ENCODE results near the gene CAPN1. TPM values are rescaled to one million over a fixed set of nuclear protein-coding genes. Genes with fewer than 3 reads are reported as not detected.

The CAPN1 gene
- total and polyA plus RNA-seq, 2 experiments from 2014 or later = 133 to 202 TPM

- WGBS (ENCODE audit: low lambda C conversion rate, missing lambda C conversion rate) = 98% methylated on average over 3 of the region's 3 CpGs
- H2AFZ ChIP-seq = no peak overlapping the region
- no peak overlapping the region for H3K4me2 ChIP-seq
- no peak overlapping the region for H3K4me3 ChIP-seq
- no peaks in the 10 kb centered on the region for H3K27me3 ChIP-seq
- no peak for TF ChIP-seq EZH2phosphoT487 (IDR thresholded peaks at IDR 0.05; ENCODE audit: low read depth, severe bottlenecking, unreplicated experiment)
- TF ChIP-seq, protein P1, sequence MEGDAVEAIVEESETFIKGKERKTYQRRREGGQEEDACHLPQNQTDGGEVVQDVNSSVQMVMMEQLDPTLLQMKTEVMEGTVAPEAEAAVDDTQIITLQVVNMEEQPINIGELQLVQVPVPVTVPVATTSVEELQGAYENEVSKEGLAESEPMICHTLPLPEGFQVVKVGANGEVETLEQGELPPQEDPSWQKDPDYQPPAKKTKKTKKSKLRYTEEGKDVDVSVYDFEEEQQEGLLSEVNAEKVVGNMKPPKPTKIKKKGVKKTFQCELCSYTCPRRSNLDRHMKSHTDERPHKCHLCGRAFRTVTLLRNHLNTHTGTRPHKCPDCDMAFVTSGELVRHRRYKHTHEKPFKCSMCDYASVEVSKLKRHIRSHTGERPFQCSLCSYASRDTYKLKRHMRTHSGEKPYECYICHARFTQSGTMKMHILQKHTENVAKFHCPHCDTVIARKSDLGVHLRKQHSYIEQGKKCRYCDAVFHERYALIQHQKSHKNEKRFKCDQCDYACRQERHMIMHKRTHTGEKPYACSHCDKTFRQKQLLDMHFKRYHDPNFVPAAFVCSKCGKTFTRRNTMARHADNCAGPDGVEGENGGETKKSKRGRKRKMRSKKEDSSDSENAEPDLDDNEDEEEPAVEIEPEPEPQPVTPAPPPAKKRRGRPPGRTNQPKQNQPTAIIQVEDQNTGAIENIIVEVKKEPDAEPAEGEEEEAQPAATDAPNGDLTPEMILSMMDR (IDR thresholded peaks at IDR 0.05; ENCODE audit: poor library complexity) = no peak
- TF ChIP-seq EZH2 (IDR thresholded peaks at IDR 0.05; ENCODE audit: borderline replicate concordance) = no peak
- H3K9me3 ChIP-seq (ENCODE audit: low read depth) = no peaks in the 10 kb centered on the region
- no peaks in the 10 kb centered on the region for H3K36me3 ChIP-seq (replicated peaks; ENCODE audit: insufficient read depth, low read depth)
- no peak for DNase-seq (ENCODE audit: low spot score)
- H3K27ac ChIP-seq = no peak overlapping the region
- no peaks in the 10 kb centered on the region for H3K4me1 ChIP-seq (ENCODE audit: insufficient read depth)
- H4K20me1 ChIP-seq (ENCODE audit: insufficient read depth, poor library complexity, severe bottlenecking) = no peaks in the 10 kb centered on the region
- H3K9me2 ChIP-seq (replicated peaks; ENCODE audit: insufficient read depth) = no peaks in the 10 kb centered on the region
- H3K79me2 ChIP-seq = no peaks in the 10 kb centered on the region
Observed at GRCh38 chr11:65156926-65157325, 24.8 kb upstream of the CAPN1 start.

- H2AFZ ChIP-seq = no peak overlapping the region
- TF ChIP-seq, protein P1 (IDR thresholded peaks at IDR 0.05; ENCODE audit: poor library complexity) = no peak
- TF ChIP-seq EZH2 (IDR thresholded peaks at IDR 0.05; ENCODE audit: borderline replicate concordance) (no peak), EZH2phosphoT487 (IDR thresholded peaks at IDR 0.05; ENCODE audit: low read depth, severe bottlenecking, unreplicated experiment) (no peak)
- no peaks in the 10 kb centered on the region for H4K20me1 ChIP-seq (ENCODE audit: insufficient read depth, poor library complexity, severe bottlenecking)
- H3K4me2 ChIP-seq = no peak overlapping the region
- H3K4me3 ChIP-seq = no peak overlapping the region
- no peak overlapping the region for H3K27ac ChIP-seq
- no peaks in the 10 kb centered on the region for H3K36me3 ChIP-seq (replicated peaks; ENCODE audit: insufficient read depth, low read depth)
- no peaks in the 10 kb centered on the region for H3K27me3 ChIP-seq
- H3K9me2 ChIP-seq (replicated peaks; ENCODE audit: insufficient read depth) = no peaks in the 10 kb centered on the region
- no peaks in the 10 kb centered on the region for H3K9me3 ChIP-seq (ENCODE audit: low read depth)
- no peaks in the 10 kb centered on the region for H3K79me2 ChIP-seq
- 84% methylated on average over 3 of the region's 3 CpGs for WGBS (ENCODE audit: low lambda C conversion rate, missing lambda C conversion rate)
- H3K4me1 ChIP-seq (ENCODE audit: insufficient read depth) = no peaks in the 10 kb centered on the region
- no peak for DNase-seq (ENCODE audit: low spot score)
Observed at GRCh38 chr11:65157336-65157735, 24.4 kb upstream of the CAPN1 start.

- H4K20me1 ChIP-seq (ENCODE audit: insufficient read depth, poor library complexity, severe bottlenecking) = no peaks in the 10 kb centered on the region
- no peak overlapping the region for H3K27ac ChIP-seq
- no peak overlapping the region for H3K4me2 ChIP-seq
- no peaks in the 10 kb centered on the region for H3K4me1 ChIP-seq (ENCODE audit: insufficient read depth)
- no peak for DNase-seq (ENCODE audit: low spot score)
- no peaks in the 10 kb centered on the region for H3K9me3 ChIP-seq (ENCODE audit: low read depth)
- H3K36me3 ChIP-seq (replicated peaks; ENCODE audit: insufficient read depth, low read depth) = no peaks in the 10 kb centered on the region
- no peak overlapping the region for H2AFZ ChIP-seq
- H3K4me3 ChIP-seq = no peak overlapping the region
- H3K9me2 ChIP-seq (replicated peaks; ENCODE audit: insufficient read depth) = no peaks in the 10 kb centered on the region
- TF ChIP-seq, protein P1 (IDR thresholded peaks at IDR 0.05; ENCODE audit: poor library complexity) = no peak
- TF ChIP-seq EZH2 (IDR thresholded peaks at IDR 0.05; ENCODE audit: borderline replicate concordance) (no peak), EZH2phosphoT487 (IDR thresholded peaks at IDR 0.05; ENCODE audit: low read depth, severe bottlenecking, unreplicated experiment) (no peak)
- H3K27me3 ChIP-seq = no peaks in the 10 kb centered on the region
- H3K79me2 ChIP-seq = no peaks in the 10 kb centered on the region
- WGBS (ENCODE audit: low lambda C conversion rate, missing lambda C conversion rate) = 83% methylated on average over 5 of the region's 5 CpGs
Observed at GRCh38 chr11:65159012-65159411, 22.7 kb upstream of the CAPN1 start.

GRCh38 chr11:65160643-65161042, 21.1 kb upstream of the CAPN1 start:
- WGBS (ENCODE audit: low lambda C conversion rate, missing lambda C conversion rate) = 75% methylated on average over 3 of the region's 3 CpGs
- Histone ChIP-seq H3K4me3 (no peak overlapping the region), H3K4me1 (ENCODE audit: insufficient read depth) (no peaks in the 10 kb centered on the region), H3K27me3 (no peaks in the 10 kb centered on the region), H4K20me1 (ENCODE audit: insufficient read depth, poor library complexity, severe bottlenecking) (no peaks in the 10 kb centered on the region), H3K36me3 (replicated peaks; ENCODE audit: insufficient read depth, low read depth) (no peaks in the 10 kb centered on the region), H2AFZ (no peak overlapping the region), H3K79me2 (no peaks in the 10 kb centered on the region), H3K27ac (no peak overlapping the region), H3K9me3 (ENCODE audit: low read depth) (no peaks in the 10 kb centered on the region), H3K4me2 (no peak overlapping the region), H3K9me2 (replicated peaks; ENCODE audit: insufficient read depth) (no peaks in the 10 kb centered on the region)
- DNase-seq (ENCODE audit: low spot score) = no peak
- TF ChIP-seq, protein P1 (IDR thresholded peaks at IDR 0.05; ENCODE audit: poor library complexity) = no peak
- TF ChIP-seq EZH2phosphoT487 (IDR thresholded peaks at IDR 0.05; ENCODE audit: low read depth, severe bottlenecking, unreplicated experiment) (no peak), EZH2 (IDR thresholded peaks at IDR 0.05; ENCODE audit: borderline replicate concordance) (no peak)
